ENCODE data around the gene PCNT.

The PCNT gene

GRCh38 chr21:46409641-46410406 lies 85.9 kb downstream of the PCNT start:
- no peak for DNase-seq (ENCODE audit: low spot score)

- no peak for DNase-seq (ENCODE audit: low spot score)
Observed at GRCh38 chr21:46410516-46410915, 86.6 kb downstream of the PCNT start.

- DNase-seq (ENCODE audit: low spot score): no peak
Observed at GRCh38 chr21:46411236-46411635, 87.3 kb downstream of the PCNT start.

- no peak for DNase-seq (ENCODE audit: low spot score)
Observed at GRCh38 chr21:46411691-46412090, 87.7 kb downstream of the PCNT start.

GRCh38 chr21:46412521-46413364 lies 88.8 kb downstream of the PCNT start:
- DNase-seq (ENCODE audit: low spot score): no peak

GRCh38 chr21:46413365-46413696 lies 89.4 kb downstream of the PCNT start:
- DNase-seq (ENCODE audit: low spot score): no peak

- DNase-seq (ENCODE audit: low spot score): no peak
Observed at GRCh38 chr21:46414965-46415275, 91.0 kb downstream of the PCNT start.

GRCh38 chr21:46416551-46416950 lies 92.6 kb downstream of the PCNT start:
- DNase-seq (ENCODE audit: low spot score): no peak

- no peak for DNase-seq (ENCODE audit: low spot score)
Observed at GRCh38 chr21:46418265-46418946, 94.5 kb downstream of the PCNT start.

- DNase-seq (ENCODE audit: low spot score): no peak
Observed at GRCh38 chr21:46420241-46421190, 96.6 kb downstream of the PCNT start.

GRCh38 chr21:46421191-46421750 lies 97.3 kb downstream of the PCNT start:
- DNase-seq (ENCODE audit: low spot score): no peak

- DNase-seq (ENCODE audit: low spot score): no peak
Observed at GRCh38 chr21:46421756-46422555, 98.0 kb downstream of the PCNT start.

GRCh38 chr21:46422636-46423241 lies 98.8 kb downstream of the PCNT start:
- DNase-seq (ENCODE audit: low spot score): no peak

- no peak for DNase-seq (ENCODE audit: low spot score)
Observed at GRCh38 chr21:46423546-46424038, 99.6 kb downstream of the PCNT start.

- no peak for DNase-seq (ENCODE audit: low spot score)
Observed at GRCh38 chr21:46424039-46424591, 100.2 kb downstream of the PCNT start.

- DNase-seq (ENCODE audit: low spot score): no peak
Observed at GRCh38 chr21:46424621-46425020, 100.7 kb downstream of the PCNT start.

GRCh38 chr21:46425041-46425440 lies 101.1 kb downstream of the PCNT start:
- DNase-seq (ENCODE audit: low spot score): no peak

GRCh38 chr21:46425571-46425970 lies 101.6 kb downstream of the PCNT start:
- DNase-seq (ENCODE audit: low spot score): no peak

- DNase-seq (ENCODE audit: low spot score): no peak
Observed at GRCh38 chr21:46426313-46427046, 102.5 kb downstream of the PCNT start.

Measured in LoVo (cell line).